Chondrocyte (in vitro differentiated cells): Measurements from ENCODE around the gene MAPK6. TPM values are rescaled to one million over a fixed set of nuclear protein-coding genes. Genes with fewer than 3 reads are reported as not detected.

Experiments
- DNase-seq: peaks from one replicate; pipeline ENCODE4 v3.0.0; 2021; ENCODE audit warnings: mixed read lengths, low spot score
- H3K27ac Mint-ChIP-seq: one replicate; pipeline ENCODE4 v1.8.0; 2021; ENCODE audit warnings: mild to moderate bottlenecking, moderate library complexity, mixed read lengths; ENCODE audit not compliant: unreplicated experiment
- H3K27me3 Mint-ChIP-seq: 2 replicates; pipeline ENCODE4 v1.8.0; 2021; ENCODE audit warnings: low read depth, mixed read lengths
- H3K36me3 Mint-ChIP-seq: 2 replicates; pipeline ENCODE4 v1.8.0; 2021; ENCODE audit warnings: low read depth, mixed read lengths
- H3K4me1 Mint-ChIP-seq: 2 replicates; pipeline ENCODE4 v1.8.0; 2021; ENCODE audit warnings: low read depth, mild to moderate bottlenecking, mixed read lengths
- H3K4me3 Mint-ChIP-seq: one replicate; pipeline ENCODE4 v1.8.0; 2021; ENCODE audit warnings: mild to moderate bottlenecking, moderate library complexity, mixed read lengths; ENCODE audit not compliant: unreplicated experiment
- H3K9me3 Mint-ChIP-seq: 2 replicates; pipeline ENCODE4 v1.8.0; 2021; ENCODE audit warnings: low read depth, mixed read lengths
- total RNA-seq: library from RNA; stranded (reverse); gene quantifications from 3 replicates; pipeline ENCODE4 v1.2.1, GENCODE V29; 2021
- TF ChIP-seq, protein P1 (sequence below): fragments of 200-600 bp; sonication (generic); IDR thresholded peaks from 2 replicates; pipeline ENCODE4 v1.5.0; 2021; ENCODE audit warnings: antibody characterized with exemption, mild to moderate bottlenecking, moderate library complexity

MAPK6 gene
- total RNA-seq, 1 donor from 2014 or later = 59.0 TPM

DNA sequence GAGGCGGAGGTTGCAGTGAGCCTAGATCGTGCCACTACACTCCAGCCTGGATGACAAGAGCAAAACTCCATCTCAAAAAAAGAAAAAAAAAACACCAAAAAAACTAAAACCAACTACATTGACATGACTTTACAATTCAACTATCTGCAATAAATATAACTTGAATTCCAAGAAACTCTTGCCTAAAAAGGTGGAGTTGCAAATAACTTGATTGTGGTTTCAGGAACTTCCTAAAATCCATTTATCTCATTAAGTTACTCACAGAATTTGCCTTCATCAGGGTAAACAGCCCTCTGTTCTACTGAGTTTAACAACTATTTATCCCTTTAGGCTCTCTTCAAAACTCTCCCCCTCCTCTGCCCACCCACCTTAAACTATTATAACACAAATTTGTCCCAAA lies 2.7 kb upstream of the MAPK6 start:
- no peak for DNase-seq
- TF ChIP-seq, protein P1, sequence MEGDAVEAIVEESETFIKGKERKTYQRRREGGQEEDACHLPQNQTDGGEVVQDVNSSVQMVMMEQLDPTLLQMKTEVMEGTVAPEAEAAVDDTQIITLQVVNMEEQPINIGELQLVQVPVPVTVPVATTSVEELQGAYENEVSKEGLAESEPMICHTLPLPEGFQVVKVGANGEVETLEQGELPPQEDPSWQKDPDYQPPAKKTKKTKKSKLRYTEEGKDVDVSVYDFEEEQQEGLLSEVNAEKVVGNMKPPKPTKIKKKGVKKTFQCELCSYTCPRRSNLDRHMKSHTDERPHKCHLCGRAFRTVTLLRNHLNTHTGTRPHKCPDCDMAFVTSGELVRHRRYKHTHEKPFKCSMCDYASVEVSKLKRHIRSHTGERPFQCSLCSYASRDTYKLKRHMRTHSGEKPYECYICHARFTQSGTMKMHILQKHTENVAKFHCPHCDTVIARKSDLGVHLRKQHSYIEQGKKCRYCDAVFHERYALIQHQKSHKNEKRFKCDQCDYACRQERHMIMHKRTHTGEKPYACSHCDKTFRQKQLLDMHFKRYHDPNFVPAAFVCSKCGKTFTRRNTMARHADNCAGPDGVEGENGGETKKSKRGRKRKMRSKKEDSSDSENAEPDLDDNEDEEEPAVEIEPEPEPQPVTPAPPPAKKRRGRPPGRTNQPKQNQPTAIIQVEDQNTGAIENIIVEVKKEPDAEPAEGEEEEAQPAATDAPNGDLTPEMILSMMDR = no peak
- Mint-ChIP-seq H3K27ac (no peak overlapping the region), H3K9me3 (no peaks in the 10 kb centered on the region), H3K27me3 (no peaks in the 10 kb centered on the region), H3K4me1 (peaks cover 19% of the 10 kb centered on the region), H3K4me3 (no peak overlapping the region), H3K36me3 (peaks cover 3% of the 10 kb centered on the region)

- Mint-ChIP-seq H3K4me3 (peak overlapping the region; percentile 92), H3K27ac (peak overlapping the region; percentile 100), H3K9me3 (no peaks in the 10 kb centered on the region), H3K36me3 (peaks cover 3% of the 10 kb centered on the region), H3K4me1 (peaks cover 36% of the 10 kb centered on the region), H3K27me3 (no peaks in the 10 kb centered on the region)
- DNase-seq = no peak
- TF ChIP-seq, protein P1 = no peak
Measured at GRCh38 chr15:52018244-52018643, 775 bp upstream of the MAPK6 start.

DNA sequence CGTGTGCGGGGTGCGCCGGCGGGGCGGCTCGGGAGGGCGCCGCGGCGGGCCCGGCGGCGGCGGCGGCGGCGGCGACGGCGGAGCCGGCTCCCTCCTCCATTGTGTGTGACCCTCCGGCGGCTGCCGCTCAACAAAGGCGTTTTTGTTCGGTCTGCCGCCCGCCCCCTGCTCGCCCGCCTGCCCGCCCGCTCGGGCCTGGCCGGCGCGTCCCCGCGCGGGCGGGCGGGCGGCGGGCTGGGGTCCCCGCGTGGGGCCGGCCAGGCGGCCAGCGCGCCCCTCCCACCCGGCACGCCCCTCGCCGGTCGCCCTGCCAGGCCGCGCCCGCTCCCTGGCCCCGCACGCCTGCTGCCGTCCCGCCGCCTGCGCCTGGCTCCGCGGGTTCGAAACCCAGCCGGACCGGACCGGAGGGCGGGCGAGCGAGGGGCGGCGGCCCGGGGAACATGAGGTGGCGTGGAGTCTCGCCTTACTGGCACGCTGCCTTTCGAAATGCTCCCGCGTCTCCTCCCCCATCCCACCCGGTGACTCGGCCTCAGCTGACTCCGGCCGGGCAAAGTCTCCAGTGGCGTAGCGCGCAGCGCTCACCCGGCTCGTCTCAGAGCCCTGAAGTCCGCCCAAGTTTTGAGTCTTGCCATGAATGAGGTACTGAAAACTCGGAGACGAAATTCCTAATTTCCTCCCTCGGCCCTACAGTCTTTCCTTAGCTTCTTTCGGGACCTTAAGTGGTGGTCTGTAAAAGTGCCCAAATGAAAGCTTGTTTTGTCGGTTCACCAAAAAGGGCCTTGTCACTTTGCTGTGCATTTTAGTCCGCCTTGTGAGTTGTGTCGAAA lies 588 bp downstream of the MAPK6 start:
- Mint-ChIP-seq H3K4me1 (peaks cover 45% of the 10 kb centered on the region), H3K4me3 (peak overlapping the region; percentile 92), H3K27ac (peak overlapping the region; percentile 100), H3K36me3 (peaks cover 3% of the 10 kb centered on the region), H3K9me3 (no peaks in the 10 kb centered on the region), H3K27me3 (no peaks in the 10 kb centered on the region)
- TF ChIP-seq, protein P1 = no peak
- DNase-seq = peak; percentile 95

DNA sequence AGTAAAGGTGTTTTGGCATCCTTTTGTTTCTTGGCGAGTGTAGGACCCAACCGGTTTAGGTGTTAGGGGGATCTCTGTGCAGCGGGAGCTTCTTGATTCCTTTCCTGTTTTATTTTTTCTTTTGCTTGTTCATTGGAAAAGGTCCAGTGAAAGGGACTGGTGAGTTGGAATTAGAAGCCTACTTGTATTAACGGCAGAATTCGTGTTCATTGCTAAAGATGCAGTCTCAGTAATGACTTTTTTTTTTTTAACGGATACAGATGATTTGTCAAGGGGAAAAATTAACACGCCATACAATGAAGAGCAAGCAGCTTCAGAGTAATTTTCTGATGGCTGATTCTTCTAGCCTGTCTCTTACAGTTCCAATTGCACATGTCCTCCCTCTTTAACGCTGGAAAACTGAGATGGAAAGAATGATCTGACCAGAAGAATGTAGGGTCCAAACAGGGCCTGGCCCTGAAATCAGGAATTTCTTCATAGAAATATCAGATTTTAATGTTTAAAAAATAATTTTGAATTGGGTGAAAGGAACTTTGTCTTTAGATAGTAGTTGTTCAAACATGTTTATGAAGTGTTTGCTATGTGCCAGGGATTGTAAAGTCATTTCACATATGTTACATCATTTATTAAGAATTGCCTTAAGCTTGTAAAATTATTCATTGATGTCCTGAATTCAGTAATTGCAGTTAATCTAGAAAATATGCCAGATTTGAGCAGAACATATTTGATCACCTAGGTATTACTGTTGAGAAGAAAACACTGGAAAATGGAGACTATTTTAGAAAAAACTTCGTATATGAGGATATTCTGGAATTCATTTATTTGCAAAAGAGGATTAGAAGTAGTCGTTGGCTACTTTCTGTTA lies 1.4 kb downstream of the MAPK6 start:
- Mint-ChIP-seq H3K4me3 (peak overlapping the region; percentile 88), H3K9me3 (no peaks in the 10 kb centered on the region), H3K36me3 (peaks cover 3% of the 10 kb centered on the region), H3K27me3 (no peaks in the 10 kb centered on the region), H3K27ac (peak overlapping the region; percentile 99), H3K4me1 (peaks cover 45% of the 10 kb centered on the region)
- DNase-seq = no peak
- TF ChIP-seq, protein P1 = no peak

DNA sequence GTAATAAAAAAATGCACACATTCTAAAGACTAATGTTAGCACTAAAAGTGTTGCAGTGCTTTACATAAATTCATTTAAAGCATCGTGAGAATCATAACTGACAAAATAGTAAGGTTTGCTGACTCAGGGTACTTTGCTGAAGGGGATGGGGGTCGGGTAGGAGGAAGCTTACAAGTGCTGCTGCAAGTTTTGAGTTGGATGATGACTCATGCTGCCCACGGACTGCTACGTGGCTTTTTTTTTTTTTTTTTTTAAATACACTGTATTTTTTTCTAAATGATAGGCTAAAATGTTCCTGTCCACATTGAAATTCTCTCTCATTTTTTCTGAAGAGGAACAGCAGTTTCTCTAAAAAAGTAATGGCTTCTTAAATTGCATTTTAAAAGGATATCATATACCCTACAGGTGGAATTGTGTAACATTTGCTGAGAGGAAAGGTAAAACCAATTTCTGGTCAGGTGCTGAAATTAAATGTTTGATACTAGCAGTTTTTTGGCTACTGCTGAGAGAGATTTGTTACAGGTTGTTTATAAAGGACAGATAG lies 2.2 kb downstream of the MAPK6 start:
- no peak for DNase-seq

More for the DNA sequence above, 2.2 kb downstream of the MAPK6 start:
- peak overlapping the region; percentile 88 for H3K4me3 Mint-ChIP-seq
- H3K27ac Mint-ChIP-seq = peak overlapping the region; percentile 99
- no peaks in the 10 kb centered on the region for H3K9me3 Mint-ChIP-seq
- H3K36me3 Mint-ChIP-seq = peaks cover 3% of the 10 kb centered on the region
- TF ChIP-seq, protein P1 = peak; percentile 27
- no peaks in the 10 kb centered on the region for H3K27me3 Mint-ChIP-seq
- peaks cover 51% of the 10 kb centered on the region for H3K4me1 Mint-ChIP-seq
